Occipital lobe (tissue), 2 donors: Measurements from ENCODE around the gene RAB31. TPM values are rescaled to one million over a fixed set of nuclear protein-coding genes. Genes with fewer than 3 reads are reported as not detected.

Experiments used
- DNase-seq: peaks from one replicate; lab custom pipeline; 2025; lab: John Stamatoyannopoulos, UW
- total RNA-seq: library from RNA; depleted of rRNA; stranded (reverse); fragments of >200 nt; gene quantifications from one replicate; pipeline ENCODE4 v1.2.3, GENCODE V29; 2014

The RAB31 gene
- total RNA-seq, 1 donor from 2014 or later: 27.6 TPM

- no peak for DNase-seq
Measured at GRCh38 chr18:9860682-9861081, 152.6 kb downstream of the RAB31 start.

GRCh38 chr18:9861157-9861556 lies 153.1 kb downstream of the RAB31 start:
- no peak for DNase-seq

- no peak for DNase-seq
Measured at GRCh38 chr18:9861933-9862332, 153.8 kb downstream of the RAB31 start.

- no peak for DNase-seq
Measured at GRCh38 chr18:9862686-9863085, 154.6 kb downstream of the RAB31 start.

GRCh38 chr18:9863282-9863681 lies 155.2 kb downstream of the RAB31 start:
- DNase-seq: no peak

GRCh38 chr18:9865764-9866490 lies 157.8 kb downstream of the RAB31 start:
- DNase-seq: no peak

- no peak for DNase-seq
Measured at GRCh38 chr18:9866627-9867026, 158.5 kb downstream of the RAB31 start.

- no peak for DNase-seq
Measured at GRCh38 chr18:9867071-9867594, 159.0 kb downstream of the RAB31 start.

- DNase-seq: no peak
Measured at GRCh38 chr18:9868857-9869714, 161.0 kb downstream of the RAB31 start.

GRCh38 chr18:9869715-9870430 lies 161.8 kb downstream of the RAB31 start:
- no peak for DNase-seq

GRCh38 chr18:9870431-9871008 lies 162.4 kb downstream of the RAB31 start:
- DNase-seq: no peak

- no peak for DNase-seq
Measured at GRCh38 chr18:9871244-9871746, 163.2 kb downstream of the RAB31 start.

- DNase-seq: no peak
Measured at GRCh38 chr18:9872823-9873222, 164.7 kb downstream of the RAB31 start.

GRCh38 chr18:9874728-9875127 lies 166.6 kb downstream of the RAB31 start:
- no peak for DNase-seq

GRCh38 chr18:9876212-9876866 lies 168.2 kb downstream of the RAB31 start:
- no peak for DNase-seq

- DNase-seq: no peak
Measured at GRCh38 chr18:9876867-9877654, 169.0 kb downstream of the RAB31 start.

- DNase-seq: no peak
Measured at GRCh38 chr18:9877655-9878014, 169.5 kb downstream of the RAB31 start.

GRCh38 chr18:9878095-9878494 lies 170.0 kb downstream of the RAB31 start:
- DNase-seq: no peak

GRCh38 chr18:9878783-9879242 lies 170.7 kb downstream of the RAB31 start:
- no peak for DNase-seq

- no peak for DNase-seq
Measured at GRCh38 chr18:9884090-9884489, 176.0 kb downstream of the RAB31 start.
